Nephron progenitor cell (in vitro differentiated cells): ENCODE data around the gene KCNH8.

Source experiments
- DNase-seq: peaks from one replicate; pipeline ENCODE4 v3.0.0; 2021
- H3K27ac Mint-ChIP-seq: 2 replicates; pipeline ENCODE4 v1.8.0; 2021; ENCODE audit warnings: mild to moderate bottlenecking, moderate library complexity, mixed read lengths
- H3K27me3 Mint-ChIP-seq: 2 replicates; pipeline ENCODE4 v1.8.0; 2021; ENCODE audit warnings: mild to moderate bottlenecking, low read depth, mixed read lengths; ENCODE audit not compliant: poor library complexity
- H3K36me3 Mint-ChIP-seq: 2 replicates; pipeline ENCODE4 v1.8.0; 2021; ENCODE audit warnings: low read depth, mixed read lengths
- H3K4me1 Mint-ChIP-seq: 2 replicates; pipeline ENCODE4 v1.8.0; 2021; ENCODE audit warnings: mixed read lengths
- H3K4me3 Mint-ChIP-seq: 2 replicates; pipeline ENCODE4 v1.8.0; 2021; ENCODE audit warnings: mild to moderate bottlenecking, moderate library complexity, mixed read lengths
- H3K9me3 Mint-ChIP-seq: 2 replicates; pipeline ENCODE4 v1.8.0; 2021; ENCODE audit warnings: mild to moderate bottlenecking, moderate library complexity, mixed read lengths
- CTCF ChIP-seq: fragments of 200-600 bp; sonication (generic); IDR thresholded peaks from 2 replicates; pipeline ENCODE4 v1.5.0; 2021; ENCODE audit warnings: antibody characterized with exemption

The KCNH8 gene

GRCh38 chr3:19506171-19506570, 357.9 kb downstream of the KCNH8 start:
- TF ChIP-seq CTCF, result no peak
- H3K36me3 Mint-ChIP-seq, result no peaks in the 10 kb centered on the region
- no peak for DNase-seq
- no peaks in the 10 kb centered on the region for H3K9me3 Mint-ChIP-seq
- H3K27me3 Mint-ChIP-seq, result peaks cover 3% of the 10 kb centered on the region
- H3K27ac Mint-ChIP-seq, result no peak overlapping the region
- no peaks in the 10 kb centered on the region for H3K4me1 Mint-ChIP-seq
- no peak overlapping the region for H3K4me3 Mint-ChIP-seq

DNA sequence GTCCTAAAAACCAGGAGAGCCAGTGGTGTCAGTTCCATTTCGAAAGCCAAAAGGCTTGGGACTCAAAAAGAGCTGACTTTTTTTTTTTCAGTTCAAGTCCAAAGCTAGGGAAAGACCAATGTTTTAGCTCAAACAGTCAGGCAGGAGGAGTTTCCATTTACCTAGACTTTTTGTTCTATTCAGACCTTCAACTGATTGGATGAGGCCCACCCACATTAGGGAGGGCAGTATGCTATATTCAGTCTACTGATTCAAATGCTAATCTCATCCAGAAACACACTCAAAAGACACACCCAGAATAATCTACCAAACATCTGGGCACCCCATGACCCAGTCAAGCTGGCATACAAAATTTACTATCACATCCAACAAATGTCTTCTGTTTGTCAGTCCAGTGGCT, 374.0 kb downstream of the KCNH8 start:
- Mint-ChIP-seq H3K9me3 (no peaks in the 10 kb centered on the region), H3K4me3 (no peak overlapping the region), H3K4me1 (peaks cover 4% of the 10 kb centered on the region), H3K36me3 (no peaks in the 10 kb centered on the region), H3K27me3 (no peaks in the 10 kb centered on the region), H3K27ac (no peak overlapping the region)
- no peak for TF ChIP-seq CTCF
- no peak for DNase-seq

DNA sequence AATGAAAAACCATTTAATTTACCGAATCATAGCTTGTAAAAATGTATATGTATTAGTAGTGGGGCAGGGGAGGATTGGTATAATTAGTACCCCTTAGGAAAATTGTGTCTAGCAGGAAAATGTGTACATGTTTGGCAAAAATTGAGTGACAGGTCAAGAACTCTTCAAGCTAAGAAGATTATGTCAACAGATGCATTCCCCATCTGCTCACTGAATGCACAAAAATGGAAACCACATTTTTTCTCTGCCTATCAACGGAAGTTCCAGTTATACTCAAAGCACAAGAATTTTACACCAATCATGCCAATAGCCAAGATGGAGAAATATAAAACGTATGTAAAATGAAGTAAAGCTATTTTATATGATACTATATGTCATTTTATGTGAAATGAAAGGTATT, 377.8 kb downstream of the KCNH8 start:
- no peaks in the 10 kb centered on the region for H3K36me3 Mint-ChIP-seq
- no peaks in the 10 kb centered on the region for H3K27me3 Mint-ChIP-seq

DNA sequence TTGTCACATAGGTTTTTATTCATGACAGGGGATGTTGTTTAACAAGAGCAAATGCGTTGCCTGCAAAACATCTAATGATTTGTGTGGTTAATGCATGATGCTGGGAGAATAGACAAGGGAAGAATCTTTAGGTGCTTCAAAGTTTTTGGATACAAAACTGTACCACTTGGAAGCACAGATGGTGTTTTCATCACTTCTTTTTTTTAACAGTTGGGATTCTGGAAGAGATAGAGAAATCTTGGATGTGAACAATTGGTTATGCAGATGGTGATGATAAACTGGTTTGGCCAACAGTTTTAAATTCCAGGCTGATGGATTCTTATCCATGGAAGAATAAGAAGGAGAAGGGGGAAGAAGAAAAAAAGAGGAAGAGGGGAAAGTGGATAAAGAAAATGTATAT, 379.4 kb downstream of the KCNH8 start:
- DNase-seq, result no peak
- H3K36me3 Mint-ChIP-seq, result no peaks in the 10 kb centered on the region
- no peak overlapping the region for H3K27ac Mint-ChIP-seq
- H3K9me3 Mint-ChIP-seq, result no peaks in the 10 kb centered on the region
- peaks cover 4% of the 10 kb centered on the region for H3K4me1 Mint-ChIP-seq
- no peak for TF ChIP-seq CTCF
- no peak overlapping the region for H3K4me3 Mint-ChIP-seq
- H3K27me3 Mint-ChIP-seq, result no peaks in the 10 kb centered on the region

More for the DNA sequence above, 377.8 kb downstream of the KCNH8 start:
- Mint-ChIP-seq H3K27ac (no peak overlapping the region), H3K4me1 (peaks cover 4% of the 10 kb centered on the region), H3K4me3 (no peak overlapping the region), H3K9me3 (no peaks in the 10 kb centered on the region)
- no peak for DNase-seq
- no peak for TF ChIP-seq CTCF

DNA sequence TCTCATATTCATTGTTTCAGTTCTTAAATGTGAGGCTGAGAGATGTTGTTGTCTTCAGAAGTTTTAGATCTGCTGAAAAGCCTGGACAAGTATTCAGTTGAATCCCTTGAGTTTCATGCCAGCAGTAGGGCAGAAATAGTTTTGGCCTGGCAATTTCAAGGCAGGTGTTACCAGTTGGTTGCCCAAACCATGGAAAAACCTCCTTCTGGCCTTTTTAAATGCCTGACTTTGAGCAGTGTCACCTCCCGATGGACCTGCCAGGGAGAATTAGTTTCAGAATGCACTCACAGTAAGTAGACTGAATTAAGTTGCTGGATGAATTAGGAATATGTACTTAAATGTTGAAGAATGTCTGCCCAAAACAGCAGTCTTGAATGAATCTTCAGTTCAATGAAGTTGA, 383.1 kb downstream of the KCNH8 start:
- H3K9me3 Mint-ChIP-seq, result no peaks in the 10 kb centered on the region
- no peak for DNase-seq
- no peak for TF ChIP-seq CTCF
- H3K4me1 Mint-ChIP-seq, result no peaks in the 10 kb centered on the region
- no peaks in the 10 kb centered on the region for H3K36me3 Mint-ChIP-seq
- H3K27ac Mint-ChIP-seq, result no peak overlapping the region
- no peaks in the 10 kb centered on the region for H3K27me3 Mint-ChIP-seq
- H3K4me3 Mint-ChIP-seq, result no peak overlapping the region

DNA sequence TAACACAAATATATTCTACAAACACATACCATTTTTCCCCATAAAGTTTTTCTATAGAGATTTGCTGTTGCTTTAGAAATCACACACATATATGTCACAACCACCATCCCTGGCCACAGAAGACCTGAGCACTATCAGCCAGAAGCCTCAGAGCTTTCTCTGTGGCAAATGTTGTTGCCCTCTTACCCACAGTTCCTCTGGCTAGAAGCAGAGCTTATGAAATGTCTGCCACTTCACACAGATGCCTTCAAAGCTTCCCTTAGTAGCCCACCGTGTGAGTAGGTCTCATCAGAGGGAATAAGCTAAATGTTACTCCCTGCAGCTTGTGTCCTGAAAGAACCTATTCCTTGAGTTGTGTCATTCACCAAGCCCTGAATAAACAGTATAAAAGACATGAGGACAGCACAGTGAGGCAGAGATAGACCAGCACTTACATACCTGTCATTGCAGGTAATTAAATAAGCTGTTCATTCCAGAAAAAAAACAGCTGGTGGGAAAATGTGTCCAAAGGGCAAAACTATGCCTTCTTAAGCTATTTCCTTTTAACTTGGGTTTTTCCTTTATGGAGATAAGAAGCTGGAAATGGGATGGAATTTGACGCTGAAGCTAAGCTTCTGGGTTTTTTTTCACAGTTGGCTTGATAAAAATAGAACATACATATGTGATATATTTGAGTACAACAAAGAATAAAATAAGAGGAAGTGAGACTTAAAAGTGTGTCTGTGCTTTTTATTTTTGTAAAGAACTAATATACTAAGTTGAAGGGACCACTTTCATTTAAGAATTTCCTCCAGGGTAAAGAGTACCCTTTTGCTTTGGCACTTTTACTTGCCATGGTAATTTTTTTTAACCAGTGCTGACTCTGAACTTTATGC, 391.4 kb downstream of the KCNH8 start:
- Mint-ChIP-seq H3K4me1 (no peaks in the 10 kb centered on the region), H3K27ac (no peak overlapping the region), H3K36me3 (no peaks in the 10 kb centered on the region), H3K4me3 (no peak overlapping the region), H3K9me3 (no peaks in the 10 kb centered on the region), H3K27me3 (no peaks in the 10 kb centered on the region)
- no peak for TF ChIP-seq CTCF
- no peak for DNase-seq
